SH-SY5Y (cell line): ENCODE data around the gene NR1D2.

Experiments used
- GATA2 ChIP-seq: IDR thresholded peaks from 2 replicates; pipeline ENCODE4 v1.6.1; 2011; ENCODE audit warnings: mild to moderate bottlenecking, low read depth, low read length
- GATA3 ChIP-seq: IDR thresholded peaks from 2 replicates; pipeline ENCODE4 v1.6.1; 2011; ENCODE audit warnings: low read depth, mild to moderate bottlenecking, low read length, moderate library complexity

DNA sequence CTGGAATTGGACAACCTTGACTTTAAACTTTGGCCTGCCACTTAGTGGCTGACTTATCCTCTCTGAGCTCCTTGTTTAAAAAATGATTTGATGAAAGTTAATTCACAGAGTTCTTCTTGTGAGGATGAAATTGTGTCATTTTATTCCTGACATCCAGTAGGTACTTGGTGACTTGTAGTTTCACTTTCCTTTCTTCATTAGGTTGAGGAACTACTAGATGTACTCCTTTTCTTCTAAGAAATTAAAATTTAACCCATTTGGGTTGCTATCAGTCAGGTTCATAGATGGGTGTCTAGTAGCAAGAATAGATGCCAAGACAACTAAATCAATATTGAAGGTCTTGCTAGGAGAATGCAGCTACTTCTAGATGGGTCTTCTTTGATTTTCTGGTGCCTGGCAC is 5.2 kb downstream of the NR1D2 start:
- TF ChIP-seq GATA3 = no peak
- TF ChIP-seq GATA2 = no peak
